DOHH2 (cell line): ENCODE results near the gene PPARA.

Experiments used
- H3F3A ChIP-seq: fragments of 200-600 bp; sonication (generic), shearing (Covaris generic); 2 replicates; pipeline ENCODE4 v1.6.0; 2016; ENCODE audit warnings: antibody characterized with exemption, mild to moderate bottlenecking; ENCODE audit not compliant: control insufficient read depth, insufficient read depth
- H3K27ac ChIP-seq: fragments of 200-600 bp; sonication (generic); 2 replicates; pipeline ENCODE4 v1.5.1; 2014; ENCODE audit warnings: low read depth, mild to moderate bottlenecking, low read length, moderate library complexity
- H3K27me3 ChIP-seq: fragments of 200-600 bp; sonication (generic); 2 replicates; pipeline ENCODE4 v1.6.1; 2014; ENCODE audit warnings: mild to moderate bottlenecking, low read length, mixed read lengths; ENCODE audit not compliant: control insufficient read depth
- H3K36me3 ChIP-seq: fragments of 200-600 bp; sonication (generic); 2 replicates; pipeline ENCODE4 v1.6.1; 2014; ENCODE audit warnings: mild to moderate bottlenecking, low read length, moderate library complexity, mixed read lengths; ENCODE audit not compliant: control insufficient read depth
- H3K4me1 ChIP-seq: fragments of 200-600 bp; sonication (generic); 2 replicates; pipeline ENCODE4 v1.6.1; 2014; ENCODE audit warnings: mild to moderate bottlenecking, low read length, mixed read lengths; ENCODE audit not compliant: control insufficient read depth
- H3K4me2 ChIP-seq: fragments of 200-600 bp; sonication (generic); 2 replicates; pipeline ENCODE4 v1.6.0; 2014; ENCODE audit warnings: mild to moderate bottlenecking, low read length, moderate library complexity
- H3K4me3 ChIP-seq: fragments of 200-600 bp; sonication (generic); 2 replicates; pipeline ENCODE4 v1.5.1; 2014; ENCODE audit warnings: mild to moderate bottlenecking, low read length, mixed read lengths
- H3K79me2 ChIP-seq: fragments of 200-600 bp; sonication (generic); 2 replicates; pipeline ENCODE4 v1.6.1; 2014; ENCODE audit warnings: mild to moderate bottlenecking, low read length, mixed read lengths; ENCODE audit not compliant: control insufficient read depth
- H3K9me2 ChIP-seq: fragments of 200-600 bp; sonication (generic); replicated peaks from 2 replicates; pipeline ENCODE4 v1.6.1; 2014; ENCODE audit warnings: mild to moderate bottlenecking, low read length, mixed read lengths; ENCODE audit not compliant: control insufficient read depth
- H3K9me3 ChIP-seq: fragments of 200-600 bp; sonication (generic); 2 replicates; pipeline ENCODE4 v1.6.1; 2014; ENCODE audit warnings: antibody characterized with exemption, low read length, mixed read lengths; ENCODE audit not compliant: control insufficient read depth, insufficient read depth
- H4K20me1 ChIP-seq: fragments of 200-600 bp; sonication (generic); 2 replicates; pipeline ENCODE4 v1.6.0; 2014; ENCODE audit warnings: low read depth, mild to moderate bottlenecking, antibody characterized with exemption, low read length, moderate library complexity; ENCODE audit not compliant: control insufficient read depth, insufficient read depth
- EZH2phosphoT487 ChIP-seq: fragments of 200-600 bp; sonication (generic); IDR thresholded peaks from 2 replicates; pipeline ENCODE4 v1.6.1; 2017; ENCODE audit warnings: borderline replicate concordance, mild to moderate bottlenecking, antibody characterized with exemption, low read length, moderate library complexity, mixed read lengths
- TF ChIP-seq, protein P1 (sequence below): fragments of 200-600 bp; sonication (generic); IDR thresholded peaks from one replicate; pipeline ENCODE4 v1.5.1; 2014; ENCODE audit warnings: antibody characterized with exemption, mild to moderate bottlenecking, low read depth, low read length; ENCODE audit not compliant: poor library complexity, severe bottlenecking

PPARA gene

DNA sequence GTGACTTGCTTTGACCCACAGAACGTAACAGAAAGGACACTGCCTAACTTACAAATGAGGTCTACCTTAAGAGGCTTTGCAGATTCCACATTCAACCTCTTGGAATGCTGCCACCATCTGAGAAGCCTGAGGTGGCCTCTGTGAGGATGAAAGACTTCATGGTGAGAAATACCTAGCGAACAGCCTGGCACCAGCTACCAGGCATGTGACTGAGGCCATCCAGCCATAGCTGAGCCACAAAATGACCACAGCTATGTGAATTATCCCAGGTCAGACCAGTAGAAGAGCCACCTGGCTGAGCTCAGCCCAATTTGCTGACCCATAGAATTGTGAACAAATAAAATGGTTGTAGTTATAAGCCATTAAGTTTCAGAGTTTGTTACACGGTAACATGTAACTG, 37.5 kb downstream of the PPARA start:
- Histone ChIP-seq H3F3A (no peaks in the 10 kb centered on the region), H3K9me3 (no peaks in the 10 kb centered on the region), H3K4me1 (no peaks in the 10 kb centered on the region), H3K36me3 (no peaks in the 10 kb centered on the region), H4K20me1 (no peaks in the 10 kb centered on the region), H3K4me2 (no peak overlapping the region), H3K27me3 (no peaks in the 10 kb centered on the region), H3K4me3 (no peak overlapping the region), H3K9me2 (no peaks in the 10 kb centered on the region), H3K79me2 (no peaks in the 10 kb centered on the region), H3K27ac (no peak overlapping the region)
- no peak for TF ChIP-seq EZH2phosphoT487
- TF ChIP-seq, protein P1, sequence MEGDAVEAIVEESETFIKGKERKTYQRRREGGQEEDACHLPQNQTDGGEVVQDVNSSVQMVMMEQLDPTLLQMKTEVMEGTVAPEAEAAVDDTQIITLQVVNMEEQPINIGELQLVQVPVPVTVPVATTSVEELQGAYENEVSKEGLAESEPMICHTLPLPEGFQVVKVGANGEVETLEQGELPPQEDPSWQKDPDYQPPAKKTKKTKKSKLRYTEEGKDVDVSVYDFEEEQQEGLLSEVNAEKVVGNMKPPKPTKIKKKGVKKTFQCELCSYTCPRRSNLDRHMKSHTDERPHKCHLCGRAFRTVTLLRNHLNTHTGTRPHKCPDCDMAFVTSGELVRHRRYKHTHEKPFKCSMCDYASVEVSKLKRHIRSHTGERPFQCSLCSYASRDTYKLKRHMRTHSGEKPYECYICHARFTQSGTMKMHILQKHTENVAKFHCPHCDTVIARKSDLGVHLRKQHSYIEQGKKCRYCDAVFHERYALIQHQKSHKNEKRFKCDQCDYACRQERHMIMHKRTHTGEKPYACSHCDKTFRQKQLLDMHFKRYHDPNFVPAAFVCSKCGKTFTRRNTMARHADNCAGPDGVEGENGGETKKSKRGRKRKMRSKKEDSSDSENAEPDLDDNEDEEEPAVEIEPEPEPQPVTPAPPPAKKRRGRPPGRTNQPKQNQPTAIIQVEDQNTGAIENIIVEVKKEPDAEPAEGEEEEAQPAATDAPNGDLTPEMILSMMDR = no peak

DNA sequence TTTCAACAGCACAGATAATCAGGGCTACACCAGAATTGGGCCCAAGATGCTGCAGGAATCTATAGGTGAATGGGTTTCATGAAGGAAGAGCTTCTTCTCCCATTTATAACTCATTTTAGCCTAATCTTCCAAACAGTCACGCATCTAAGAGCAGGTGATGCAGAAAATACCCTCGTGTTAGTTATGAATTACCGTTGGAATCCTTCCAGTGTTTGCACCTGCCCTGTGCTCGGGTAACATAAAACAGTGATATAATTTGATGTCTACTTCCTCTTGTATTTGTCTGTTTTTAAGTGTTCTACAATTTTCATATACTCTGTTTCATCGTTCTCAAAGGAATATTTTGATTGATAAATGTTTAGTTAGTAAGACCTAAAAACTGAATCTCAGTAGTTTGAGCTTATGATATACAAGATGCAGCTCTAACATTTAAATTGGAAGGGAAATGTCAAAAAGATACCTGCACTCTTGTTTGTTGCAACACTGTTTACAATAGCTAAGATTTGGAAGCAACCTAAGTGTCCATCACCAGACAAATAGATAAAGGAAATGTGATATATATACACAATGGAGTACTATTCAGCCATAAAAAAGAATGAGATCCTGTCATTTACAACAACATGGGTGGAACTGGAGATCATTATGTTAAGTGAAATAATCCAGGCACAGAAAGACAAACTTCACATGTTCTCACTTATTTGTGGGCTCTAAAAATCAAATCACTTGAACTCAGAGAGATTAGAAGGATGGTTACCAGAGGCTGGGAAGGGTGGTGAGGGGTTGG, 42.1 kb downstream of the PPARA start:
- Histone ChIP-seq H3K4me1 (no peaks in the 10 kb centered on the region), H3K9me2 (no peaks in the 10 kb centered on the region), H3K4me3 (no peak overlapping the region), H3K4me2 (no peak overlapping the region), H3F3A (no peaks in the 10 kb centered on the region), H3K27ac (no peak overlapping the region), H3K36me3 (no peaks in the 10 kb centered on the region), H4K20me1 (no peaks in the 10 kb centered on the region), H3K27me3 (no peaks in the 10 kb centered on the region), H3K79me2 (no peaks in the 10 kb centered on the region), H3K9me3 (no peaks in the 10 kb centered on the region)
- TF ChIP-seq, protein P1 = no peak
- TF ChIP-seq EZH2phosphoT487 = no peak

DNA sequence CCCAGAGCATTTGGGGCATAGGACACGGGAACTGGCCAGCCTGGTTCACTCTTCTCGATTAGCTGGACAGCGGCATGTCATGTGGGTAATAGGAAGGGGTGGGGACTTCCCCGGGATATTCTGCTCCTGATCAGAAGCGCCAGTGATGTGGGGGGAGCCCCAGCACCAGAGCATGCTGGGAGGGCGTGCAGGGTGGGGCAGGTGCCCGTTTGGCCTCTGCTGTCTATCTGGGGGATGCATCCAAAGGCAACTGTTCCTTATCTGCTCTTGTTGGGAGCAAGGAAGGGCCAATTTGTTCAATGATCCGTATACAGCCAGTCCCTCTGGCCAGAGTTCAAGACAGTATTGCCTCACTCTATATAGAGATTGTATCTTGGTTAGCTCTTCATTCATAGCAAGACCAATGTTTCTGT, 43.6 kb downstream of the PPARA start:
- no peaks in the 10 kb centered on the region for H3K79me2 ChIP-seq
- H3K27me3 ChIP-seq = no peaks in the 10 kb centered on the region
- no peaks in the 10 kb centered on the region for H3K9me2 ChIP-seq
- no peaks in the 10 kb centered on the region for H3F3A ChIP-seq
- H3K4me2 ChIP-seq = no peak overlapping the region
- no peak for TF ChIP-seq EZH2phosphoT487
- TF ChIP-seq, protein P1 = no peak
- no peak overlapping the region for H3K27ac ChIP-seq
- no peaks in the 10 kb centered on the region for H3K36me3 ChIP-seq
- H3K4me1 ChIP-seq = no peaks in the 10 kb centered on the region
- H3K4me3 ChIP-seq = no peak overlapping the region
- H3K9me3 ChIP-seq = no peaks in the 10 kb centered on the region
- H4K20me1 ChIP-seq = no peaks in the 10 kb centered on the region
